H1 (cell line): ENCODE measurements around the gene PAOX.
"Not testable (repeated sequence)": the region's sequence is repeated elsewhere in the genome, so short reads cannot be mapped to it uniquely, and the experiment has no call there.

Source experiments
- CTCF ChIP-seq, 3 experiments: IDR thresholded peaks; 1 replicate in 2 of 3; 2 replicates in 1 of 3; pipeline versions ENCODE4 v1.5.1 to v1.6.1; 2011; ENCODE audit warnings: low read length in 3 of 3, mild to moderate bottlenecking in 3 of 3, inconsistent platforms in 2 of 3, low read depth in 1 of 3, moderate library complexity in 1 of 3; ENCODE audit not compliant: insufficient read depth in 1 of 3; ENCODE audit errors: control extremely low read depth in 1 of 3
- EZH2 ChIP-seq: fragments of 200-600 bp; sonication (generic); IDR thresholded peaks from 2 replicates; pipeline ENCODE4 v1.7.1; 2012; ENCODE audit warnings: low read depth, mild to moderate bottlenecking, moderate library complexity, low read length, inconsistent platforms; ENCODE audit not compliant: severe bottlenecking
- FOSL1 ChIP-seq: IDR thresholded peaks from 2 replicates; pipeline ENCODE4 v1.6.1; 2011; ENCODE audit warnings: mild to moderate bottlenecking, low read depth, low read length, moderate library complexity; ENCODE audit not compliant: insufficient read depth
- GABPA ChIP-seq: IDR thresholded peaks from 2 replicates; pipeline ENCODE4 v1.6.1; 2011; ENCODE audit warnings: mild to moderate bottlenecking, low read length, moderate library complexity, borderline replicate concordance; ENCODE audit not compliant: insufficient read depth
- MAFK ChIP-seq: IDR thresholded peaks from 2 replicates; pipeline ENCODE4 v1.6.1; 2012; ENCODE audit warnings: low read depth, mild to moderate bottlenecking, improper control_type of control experiment, low read length
- POLR2AphosphoS5 ChIP-seq: IDR thresholded peaks from 2 replicates; pipeline ENCODE4 v1.6.1; 2011; ENCODE audit warnings: low read depth, low read length

DNA sequence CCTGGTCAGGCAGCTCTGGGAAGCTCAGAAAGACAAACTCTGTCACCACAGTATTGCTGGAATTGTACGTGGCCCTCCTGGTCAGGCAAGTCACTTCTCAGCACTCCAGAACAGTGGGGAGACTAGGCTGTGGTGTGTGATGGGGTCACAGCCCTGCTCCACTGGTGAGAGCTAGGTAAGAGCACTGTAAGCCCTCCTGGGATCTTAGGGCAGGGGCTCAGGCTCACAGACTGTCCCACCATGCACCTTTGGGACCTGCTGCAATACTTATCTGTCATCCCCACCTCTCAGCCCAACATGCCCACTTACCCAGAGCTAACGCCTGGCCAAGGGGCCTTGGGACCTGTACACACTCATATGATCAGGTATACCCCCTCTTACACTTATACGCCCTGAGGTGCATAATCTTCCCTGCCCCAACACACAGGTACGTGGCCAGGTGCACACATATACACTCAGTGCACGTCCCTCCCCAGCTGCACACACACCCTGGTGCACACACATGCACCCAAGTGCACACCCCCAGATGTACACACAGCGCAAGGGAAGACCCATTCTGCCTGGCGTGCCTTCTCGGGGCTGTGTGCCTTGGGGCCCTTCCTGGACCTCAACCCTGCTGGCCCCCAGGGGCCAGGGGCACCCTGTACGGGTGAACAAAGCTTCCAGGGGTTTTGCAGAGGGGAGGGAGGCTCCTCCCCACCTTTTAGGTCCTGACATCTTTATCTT lies 53.0 kb downstream of the PAOX start:
- not testable (repeated sequence) for TF ChIP-seq POLR2AphosphoS5; CTCF (IDR thresholded peaks at IDR 0.05; ENCODE audit: control extremely low read depth in 1 of 3, insufficient read depth in 1 of 3, low read depth in 1 of 3, low read length in 3 of 3); MAFK; GABPA; EZH2; FOSL1
